GM18508 (cell line): ENCODE data around the gene CHP2.

ENCODE experiments used
- ATAC-seq: cut with Tn5 transposase; IDR thresholded peaks from one replicate; pipeline ENCODE4 v1.9.1; 2021; ENCODE audit warnings: moderate number of reproducible peaks; ENCODE audit not compliant: insufficient read depth, unreplicated experiment

CHP2 gene

DNA sequence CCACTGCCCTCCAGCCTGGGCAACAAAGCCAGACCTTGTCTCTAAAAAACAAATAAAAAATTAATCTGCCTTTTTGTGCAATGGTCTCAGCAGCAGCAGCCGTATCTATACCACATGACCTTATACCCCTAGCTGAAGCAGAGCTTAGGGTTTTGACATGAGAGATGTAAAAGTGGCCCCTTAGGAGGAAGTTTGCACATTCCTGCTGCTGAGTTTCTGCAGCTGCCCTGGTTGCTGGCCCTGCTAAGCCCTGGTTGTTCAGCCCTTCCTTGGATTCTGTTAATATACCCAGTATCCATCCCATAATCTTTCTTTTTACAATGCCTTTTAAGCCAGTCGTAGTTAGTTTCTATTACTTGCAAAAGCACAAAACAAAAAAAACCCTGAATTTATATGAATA lies 48.0 kb downstream of the CHP2 start:
- ATAC-seq = no peak

DNA sequence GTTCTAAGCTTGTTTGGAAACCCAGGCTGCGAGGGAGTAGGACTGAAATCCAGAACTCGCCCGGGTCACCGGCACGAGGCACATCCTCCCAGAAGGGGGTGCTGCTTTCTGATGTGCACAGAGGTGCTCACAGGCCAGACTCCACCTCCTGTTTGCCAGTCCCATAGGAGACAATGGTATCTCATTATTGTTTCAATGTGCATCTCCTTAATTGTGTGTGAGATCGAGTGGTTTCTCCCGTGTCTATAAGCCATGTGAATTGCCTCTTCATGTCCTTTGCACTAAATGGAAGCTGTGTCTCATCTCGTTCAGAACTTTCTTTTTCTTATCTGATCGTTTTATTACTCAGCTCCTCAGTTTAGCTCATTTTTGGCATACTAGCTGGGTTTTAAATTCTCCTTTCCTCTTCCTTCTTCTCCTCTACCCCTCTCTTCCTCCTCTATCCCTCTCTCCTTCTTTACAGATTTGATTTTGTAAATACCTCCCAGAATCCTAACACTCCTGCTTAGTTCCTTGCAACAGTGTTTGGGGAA lies 48.8 kb downstream of the CHP2 start:
- ATAC-seq = no peak

DNA sequence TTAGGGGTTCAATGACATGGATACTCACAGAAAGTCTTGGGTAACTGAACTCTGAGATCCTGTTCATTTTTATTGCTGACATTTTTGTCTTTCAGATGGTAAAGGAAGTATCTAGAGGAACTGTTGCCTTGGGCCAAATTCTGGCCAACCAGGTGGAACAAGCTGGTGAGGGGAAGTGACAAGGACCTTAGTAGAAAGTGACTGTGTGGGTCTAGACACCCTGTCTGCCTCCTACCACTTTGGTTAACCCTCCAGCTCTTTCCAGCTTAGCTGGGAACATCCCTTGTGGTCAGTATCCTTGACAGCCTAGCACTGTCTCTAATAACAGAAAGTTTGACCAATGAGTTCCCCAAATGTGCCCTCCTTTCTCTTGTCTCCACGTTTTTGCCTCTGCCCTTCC lies 52.2 kb downstream of the CHP2 start:
- ATAC-seq = no peak
